ENCODE measurements around the gene ZSCAN10. TPM values are rescaled to one million over a fixed set of nuclear protein-coding genes. Genes with fewer than 3 reads are reported as not detected.

The ZSCAN10 gene
- total and polyA plus RNA-seq, 2 of the 13 experiments (the other 11 are each of a cell fraction or from before 2014, with no cell fraction given) = not detected

GRCh38 chr16:3134338-3135125 lies 35.4 kb upstream of the ZSCAN10 start, which contains the start of gene ZNF213 (continued):
- TF ChIP-seq NFE2L2 (IDR thresholded peaks at IDR 0.05; ENCODE audit: low read length) (no peak), GMEB2 (CRISPR knock-in tag; IDR thresholded peaks at IDR 0.05; ENCODE audit: low read depth) (no peak), ZNF740 (CRISPR knock-in tag; IDR thresholded peaks at IDR 0.05) (no peak), PRMT3 (CRISPR knock-in tag; IDR thresholded peaks at IDR 0.05; ENCODE audit: borderline replicate concordance, low read depth) (no peak), CEBPG (CRISPR knock-in tag; IDR thresholded peaks at IDR 0.05) (no peak), GPBP1L1 (CRISPR knock-in tag; IDR thresholded peaks at IDR 0.05) (no peak), KMT2A (CRISPR knock-in tag; IDR thresholded peaks at IDR 0.05) (peak; percentile 80), HIC2 (CRISPR knock-in tag; IDR thresholded peaks at IDR 0.05; ENCODE audit: low read depth) (0 out of 2 replicates have a peak, but pooled peaks have one; percentile 24), FLYWCH1 (CRISPR knock-in tag; IDR thresholded peaks at IDR 0.05) (no peak), NFIC (IDR thresholded peaks at IDR 0.05; ENCODE audit: low read length) (no peak), HNRNPH1 (optimal IDR thresholded peaks at IDR 0.05; ENCODE audit: low read depth, low read length) (no peak)
